Vagina (tissue), 2 donors: ENCODE data around the gene SLC17A9.

Experiments
- CTCF ChIP-seq, 3 experiments: fragments of 450-650 bp in 2 of 3; fragments of 200-600 bp in 1 of 3; sonication (generic) in 1 of 3; IDR thresholded peaks; one replicate each; pipeline ENCODE4 v1.5.1; 2017 to 2019; ENCODE audit warnings: antibody characterized with exemption in 3 of 3, mild to moderate bottlenecking in 2 of 3, moderate library complexity in 2 of 3
- POLR2A ChIP-seq, 2 donors: fragments of 450-650 bp; IDR thresholded peaks; one replicate each; pipeline ENCODE4 v1.6.1; 2017; ENCODE audit warnings: antibody characterized with exemption in 2 of 2, mild to moderate bottlenecking in 2 of 2, moderate library complexity in 2 of 2
- POLR2AphosphoS5 ChIP-seq, 2 donors: sonication (generic); formaldehyde crosslinking; IDR thresholded peaks; one replicate each; pipeline ENCODE4 v1.9.0; 2017; ENCODE audit warnings: antibody characterized with exemption in 2 of 2, mild to moderate bottlenecking in 2 of 2, low read depth in 1 of 2; ENCODE audit not compliant: insufficient read depth in 1 of 2

- TF ChIP-seq POLR2AphosphoS5 (IDR thresholded peaks at IDR 0.05; ENCODE audit: insufficient read depth in 1 of 2, low read depth in 1 of 2), result no peak
- no peak for TF ChIP-seq POLR2A (IDR thresholded peaks at IDR 0.05)
- TF ChIP-seq CTCF (IDR thresholded peaks at IDR 0.05), result no peak
Observed at GRCh38 chr20:63015147-63015661, 62.7 kb downstream of the SLC17A9 start.
